IPS-18c (cell line): Measurements from ENCODE around the gene SLC33A1.
"Not testable (repeated sequence)": the region's sequence is repeated elsewhere in the genome, so short reads cannot be mapped to it uniquely, and the experiment has no call there.

Experiments used
- H3K4me3 ChIP-seq: 2 replicates; pipeline ENCODE4 v1.7.0; 2013; ENCODE audit warnings: low read depth, mild to moderate bottlenecking, low read length, moderate library complexity; ENCODE audit not compliant: insufficient read depth
- H3K9me3 ChIP-seq: one replicate; pipeline ENCODE4 v1.6.1; 2013; ENCODE audit warnings: mild to moderate bottlenecking, low read length, moderate library complexity; ENCODE audit not compliant: control insufficient read depth, insufficient read depth

SLC33A1 gene

GRCh38 chr3:155854141-155854940, at the start of gene SLC33A1:
TSS of gene SLC33A1 (minus strand) at chr3:155854427. CDS start at chr3:155853997, 430 bp downstream.
- Histone ChIP-seq H3K9me3 (no peaks in the 10 kb centered on the region), H3K4me3 (peak within 1 kb of the TSS; percentile 98)

- Histone ChIP-seq H3K9me3 (no peaks in the 10 kb centered on the region), H3K4me3 (no peak overlapping the region)
These were observed 41.2 kb upstream of the SLC33A1 start for GRCh38 chr3:155895379-155895900.

GRCh38 chr3:155891321-155891720, 37.1 kb upstream of the SLC33A1 start:
- no peak overlapping the region for H3K4me3 ChIP-seq
- no peaks in the 10 kb centered on the region for H3K9me3 ChIP-seq

GRCh38 chr3:155890671-155891190, 36.5 kb upstream of the SLC33A1 start:
- H3K9me3 ChIP-seq: no peaks in the 10 kb centered on the region
- H3K4me3 ChIP-seq: no peak overlapping the region

GRCh38 chr3:155889952-155890351, 35.7 kb upstream of the SLC33A1 start:
- Histone ChIP-seq H3K9me3 (no peaks in the 10 kb centered on the region), H3K4me3 (no peak overlapping the region)

GRCh38 chr3:155889212-155889611, 35.0 kb upstream of the SLC33A1 start:
- no peak overlapping the region for H3K4me3 ChIP-seq
- H3K9me3 ChIP-seq: no peaks in the 10 kb centered on the region

- H3K4me3 ChIP-seq: no peak overlapping the region
- H3K9me3 ChIP-seq: no peaks in the 10 kb centered on the region
These were observed 32.7 kb upstream of the SLC33A1 start for GRCh38 chr3:155886915-155887314.

- H3K4me3 ChIP-seq: not testable (repeated sequence)
These were observed 32.1 kb upstream of the SLC33A1 start for GRCh38 chr3:155886348-155886747.

GRCh38 chr3:155885292-155885691, 31.1 kb upstream of the SLC33A1 start:
- H3K4me3 ChIP-seq: no peak overlapping the region
- H3K9me3 ChIP-seq: no peaks in the 10 kb centered on the region

More at GRCh38 chr3:155886348-155886747, 32.1 kb upstream of the SLC33A1 start:
- H3K9me3 ChIP-seq: not testable (repeated sequence)

- H3K9me3 ChIP-seq: no peaks in the 10 kb centered on the region
- no peak overlapping the region for H3K4me3 ChIP-seq
These were observed 30.1 kb upstream of the SLC33A1 start for GRCh38 chr3:155884292-155884691.

GRCh38 chr3:155880286-155880685, 26.1 kb upstream of the SLC33A1 start:
- Histone ChIP-seq H3K4me3 (no peak overlapping the region), H3K9me3 (no peaks in the 10 kb centered on the region)

GRCh38 chr3:155876503-155876902, 22.3 kb upstream of the SLC33A1 start:
- Histone ChIP-seq H3K9me3 (no peaks in the 10 kb centered on the region), H3K4me3 (no peak overlapping the region)

- Histone ChIP-seq H3K4me3 (no peak overlapping the region), H3K9me3 (no peaks in the 10 kb centered on the region)
These were observed 21.8 kb upstream of the SLC33A1 start for GRCh38 chr3:155876037-155876436.

- H3K9me3 ChIP-seq: no peaks in the 10 kb centered on the region
- no peak overlapping the region for H3K4me3 ChIP-seq
These were observed 18.8 kb upstream of the SLC33A1 start for GRCh38 chr3:155872904-155873646.

- H3K4me3 ChIP-seq: peak overlapping the region; percentile 92
- no peaks in the 10 kb centered on the region for H3K9me3 ChIP-seq
These were observed 17.5 kb upstream of the SLC33A1 start for GRCh38 chr3:155871746-155872158.

GRCh38 chr3:155870945-155871745, 16.9 kb upstream of the SLC33A1 start:
- H3K4me3 ChIP-seq: peak overlapping the region; percentile 92

More at GRCh38 chr3:155870945-155871745, 16.9 kb upstream of the SLC33A1 start:
- H3K9me3 ChIP-seq: no peaks in the 10 kb centered on the region
